Measurements from ENCODE around the gene C3orf49. TPM values are rescaled to one million over a fixed set of nuclear protein-coding genes. Genes with fewer than 3 reads are reported as not detected.

C3orf49 gene
- polyA plus RNA-seq, 1 experiment: not detected

DNA sequence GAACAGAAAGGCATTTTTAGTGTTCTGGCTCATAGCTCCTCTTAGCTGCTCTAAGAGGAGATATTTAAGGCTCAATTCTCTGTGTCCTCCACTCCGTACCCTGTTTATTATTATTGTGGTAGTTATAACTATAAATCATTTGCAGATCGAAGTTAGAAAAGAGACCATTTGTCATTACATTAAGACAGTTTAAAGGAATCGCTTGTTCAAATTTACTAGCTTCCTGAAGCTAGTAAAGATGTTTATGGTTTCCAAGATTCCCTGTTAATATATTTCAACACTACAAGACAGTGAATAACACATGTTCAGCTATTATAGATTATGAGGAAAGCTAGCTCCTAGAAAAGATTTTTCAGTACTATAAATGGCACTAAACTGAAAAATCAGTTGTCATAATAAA, 57.2 kb downstream of the C3orf49 start:
- DNase-seq (ENCODE audit: low read depth): no peak
- Histone ChIP-seq H3K36me3 (ENCODE audit: control insufficient read depth, insufficient read depth, low read length) (no peaks in the 10 kb centered on the region), H3K4me3 (ENCODE audit: low read depth, low read length) (no peak overlapping the region), H3K27me3 (ENCODE audit: control insufficient read depth, insufficient read depth, low read length) (no peaks in the 10 kb centered on the region)
- CTCF ChIA-PET: interaction anchor here (1.2 to 1.6 kb wide), 2 partner anchors 13 to 17 kb away, joined by 3 to 4 read pairs; no protein-coding TSS in a partner anchor
- POLR2A ChIA-PET: no interaction called here
- TF ChIP-seq CTCF (IDR thresholded peaks at IDR 0.05; ENCODE audit: insufficient read depth, low read depth, low read length): no peak

DNA sequence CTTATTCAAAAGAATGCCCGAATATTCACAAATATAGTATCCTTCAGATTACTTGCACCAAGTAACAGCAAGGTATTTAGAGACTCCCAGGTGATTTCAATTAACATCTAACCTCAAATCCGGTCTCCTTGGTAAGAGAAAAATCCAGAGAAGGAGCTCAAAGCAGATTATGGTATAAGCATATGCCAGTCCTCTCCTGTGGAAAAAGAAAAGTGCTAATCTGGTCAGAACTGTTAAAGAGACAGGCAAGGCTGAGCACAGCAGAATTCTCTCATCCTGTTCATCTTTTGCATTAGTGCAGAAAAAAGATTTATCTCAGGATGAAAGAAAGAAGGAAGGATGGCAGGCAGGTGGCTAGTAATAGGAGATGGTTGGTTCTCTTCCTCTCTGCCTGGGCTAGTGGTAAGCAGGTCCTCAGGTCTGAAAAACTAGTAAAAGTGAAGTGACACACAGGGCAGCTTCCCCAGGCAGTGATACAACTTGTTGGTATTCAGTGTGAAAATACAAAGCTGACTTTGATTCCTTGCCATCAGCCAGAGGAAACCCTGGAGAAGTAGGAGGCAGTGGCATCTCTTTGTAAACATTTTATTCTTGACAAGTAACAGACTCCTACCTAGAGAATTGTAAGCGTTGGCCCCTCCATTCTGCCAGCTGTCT, 58.8 kb downstream of the C3orf49 start:
- H3K4me3 ChIP-seq (ENCODE audit: low read depth, low read length): no peak overlapping the region
- CTCF ChIA-PET: interaction anchor here (1.3 to 1.6 kb wide), 3 partner anchors 8 to 15 kb away, joined by 3 to 5 read pairs (median 4); partner anchors contain the start of genes ATXN7 and THOC7
- no peak for TF ChIP-seq CTCF (IDR thresholded peaks at IDR 0.05; ENCODE audit: insufficient read depth, low read depth, low read length)
- H3K36me3 ChIP-seq (ENCODE audit: control insufficient read depth, insufficient read depth, low read length): no peaks in the 10 kb centered on the region
- H3K27me3 ChIP-seq (ENCODE audit: control insufficient read depth, insufficient read depth, low read length): no peaks in the 10 kb centered on the region
- DNase-seq (ENCODE audit: low read depth): no peak
- POLR2A ChIA-PET: no interaction called here

DNA sequence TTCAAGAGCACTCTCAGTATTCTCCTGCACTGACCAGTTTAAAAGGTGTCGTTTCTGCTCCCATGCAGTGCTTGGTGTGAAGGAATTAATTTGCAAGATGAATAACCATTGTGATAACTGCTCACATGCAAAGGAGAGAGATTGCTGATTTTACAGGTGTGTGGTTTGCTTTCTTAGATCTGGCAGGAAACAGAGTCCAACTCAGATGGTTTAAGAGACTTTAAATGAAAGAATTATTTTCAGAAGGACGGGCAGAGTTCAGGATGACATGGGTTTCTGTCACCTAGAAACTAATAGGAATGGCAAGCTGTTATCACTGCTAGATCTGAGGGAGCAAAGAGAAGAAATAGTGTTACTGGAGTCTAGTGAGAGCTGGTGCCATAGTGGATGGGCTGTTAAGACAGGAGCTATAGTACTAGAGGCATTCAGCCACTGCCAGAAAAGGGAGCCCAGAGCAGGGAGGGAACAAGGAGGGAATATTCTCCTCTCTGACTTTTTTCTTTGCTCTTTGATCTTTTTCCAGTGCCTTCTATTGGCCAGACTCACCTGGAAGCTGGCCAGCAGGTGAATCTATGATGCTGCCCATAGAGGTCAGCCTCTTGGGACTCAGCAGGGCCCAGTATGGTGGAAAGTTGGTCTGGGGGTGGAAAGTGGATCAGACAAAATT, 59.4 kb downstream of the C3orf49 start:
- ChIA-PET POLR2A (no interaction called here), CTCF (interaction anchor here (1.3 to 1.6 kb wide), 2 partner anchors 8 to 15 kb away, joined by 3 to 5 read pairs; partner anchors contain the start of genes ATXN7 and THOC7)

GRCh38 chr3:63880653-63881052, 61.6 kb downstream of the C3orf49 start:
- H3K36me3 ChIP-seq (ENCODE audit: control insufficient read depth, insufficient read depth, low read length): no peaks in the 10 kb centered on the region
- DNase-seq (ENCODE audit: low read depth): no peak
- H3K27me3 ChIP-seq (ENCODE audit: control insufficient read depth, insufficient read depth, low read length): no peaks in the 10 kb centered on the region
- ChIA-PET CTCF (no interaction called here), POLR2A (no interaction called here)
- no peak overlapping the region for H3K4me3 ChIP-seq (ENCODE audit: low read depth, low read length)
- no peak for TF ChIP-seq CTCF (IDR thresholded peaks at IDR 0.05; ENCODE audit: insufficient read depth, low read depth, low read length)

More for the DNA sequence above, 59.4 kb downstream of the C3orf49 start:
- Histone ChIP-seq H3K27me3 (ENCODE audit: control insufficient read depth, insufficient read depth, low read length) (no peaks in the 10 kb centered on the region), H3K36me3 (ENCODE audit: control insufficient read depth, insufficient read depth, low read length) (no peaks in the 10 kb centered on the region), H3K4me3 (ENCODE audit: low read depth, low read length) (no peak overlapping the region)
- TF ChIP-seq CTCF (IDR thresholded peaks at IDR 0.05; ENCODE audit: insufficient read depth, low read depth, low read length): no peak
- DNase-seq (ENCODE audit: low read depth): no peak

DNA sequence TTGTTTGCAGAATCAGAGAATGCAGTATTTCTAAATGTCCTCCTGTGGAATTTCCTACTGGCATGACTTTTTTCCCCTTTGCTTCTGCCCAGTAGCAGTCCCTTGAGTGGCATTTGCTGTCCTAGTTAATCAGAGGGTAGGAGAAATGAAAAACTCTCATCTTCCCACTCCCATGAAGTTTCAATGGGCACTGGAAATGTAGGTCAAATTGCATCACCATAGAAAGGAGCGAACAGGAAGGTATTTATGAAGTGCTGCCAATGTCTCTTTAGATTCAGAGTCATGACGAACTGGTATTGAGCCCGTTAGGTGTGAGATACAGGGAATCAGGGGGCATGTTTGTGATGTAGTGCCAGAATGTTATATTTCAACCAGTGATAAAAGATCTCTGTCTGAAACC, 67.8 kb downstream of the C3orf49 start:
- POLR2A ChIA-PET: no interaction called here
- DNase-seq (ENCODE audit: low read depth): no peak

More for the DNA sequence above, 67.8 kb downstream of the C3orf49 start:
- Histone ChIP-seq H3K4me3 (ENCODE audit: low read depth, low read length) (no peak overlapping the region), H3K27me3 (ENCODE audit: control insufficient read depth, insufficient read depth, low read length) (no peaks in the 10 kb centered on the region), H3K36me3 (ENCODE audit: control insufficient read depth, insufficient read depth, low read length) (no peaks in the 10 kb centered on the region)
- no peak for TF ChIP-seq CTCF (IDR thresholded peaks at IDR 0.05; ENCODE audit: insufficient read depth, low read depth, low read length)
- CTCF ChIA-PET: interaction anchor here (1.5 kb wide), 1 partner anchor 9 kb away, joined by 5 read pairs; no protein-coding TSS in a partner anchor

Measured in BJ (cell line).